ENCODE data around the gene EPN1.

EPN1 gene

DNA sequence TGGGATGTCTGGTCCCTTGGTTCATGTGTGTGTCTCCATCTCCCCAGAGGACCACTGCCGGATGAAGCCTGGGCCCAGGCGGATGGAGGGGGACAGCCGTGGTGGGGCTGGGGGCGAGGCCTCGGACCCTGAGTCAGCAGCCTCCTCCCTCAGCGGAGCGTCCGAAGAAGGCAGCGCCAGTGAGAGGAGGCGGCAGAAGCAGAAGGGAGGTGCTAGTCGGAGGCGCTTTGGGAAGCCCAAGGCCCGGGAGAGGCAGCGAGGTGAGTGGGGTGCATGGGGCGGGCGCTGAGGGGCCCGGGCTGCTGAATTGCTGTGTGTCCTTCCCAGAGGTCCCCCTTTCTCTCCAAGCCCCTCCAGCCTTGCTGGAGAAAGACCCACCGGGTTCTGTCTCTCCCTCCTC lies 23.8 kb upstream of the EPN1 start:
- no peak for TF ChIP-seq Cebpa-rat (IDR thresholded peaks at IDR 0.05)
- H3K27me3 ChIP-seq = no peaks in the 10 kb centered on the region
- no peak overlapping the region for H3K27ac ChIP-seq
- H3K4me2 ChIP-seq = no peak overlapping the region
- peaks cover 8% of the 10 kb centered on the region for H4K20me1 ChIP-seq
- H3K9me3 ChIP-seq = no peaks in the 10 kb centered on the region
- H3K4me1 ChIP-seq = peaks cover 45% of the 10 kb centered on the region
- no peak overlapping the region for H3K9ac ChIP-seq
- peaks cover 35% of the 10 kb centered on the region for H3K36me3 ChIP-seq
- no peak overlapping the region for H3K4me3 ChIP-seq

DNA sequence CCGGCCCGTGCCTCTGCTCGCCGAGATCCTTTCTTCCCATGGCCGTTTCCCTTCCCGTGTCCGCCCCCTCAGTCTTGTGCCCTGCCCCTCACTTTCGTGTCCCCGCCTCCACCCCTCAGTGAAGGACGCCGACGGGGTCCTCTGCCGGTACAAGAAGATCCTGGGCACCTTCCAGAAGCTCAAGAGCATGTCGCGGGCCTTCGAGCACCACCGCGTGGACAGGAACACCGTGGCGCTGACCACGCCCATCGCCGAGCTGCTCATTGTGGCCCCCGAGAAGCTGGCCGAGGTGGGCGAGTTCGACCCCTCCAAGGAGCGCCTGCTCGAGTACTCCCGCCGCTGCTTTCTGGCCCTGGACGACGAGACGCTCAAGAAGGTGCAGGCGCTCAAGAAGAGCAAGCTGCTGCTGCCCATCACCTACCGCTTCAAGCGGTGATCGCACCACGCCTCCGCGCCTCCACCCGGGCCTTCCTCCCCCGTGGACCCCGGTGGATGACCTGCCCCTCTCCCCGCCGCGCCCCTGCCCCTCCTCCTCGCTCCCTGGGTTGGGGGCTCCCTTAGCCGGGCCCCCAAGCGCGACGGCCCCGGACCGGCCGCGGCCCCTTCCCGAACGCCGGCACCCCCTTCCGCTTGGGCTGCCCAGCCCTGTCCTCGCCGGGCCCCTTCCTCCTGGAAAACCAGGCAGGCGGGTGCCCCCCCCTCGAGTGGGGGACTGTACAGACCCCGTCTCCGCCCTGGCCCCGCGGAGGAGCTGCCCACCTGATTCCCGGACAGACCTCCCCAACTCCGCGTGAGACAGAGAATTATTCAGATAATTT lies 22.5 kb upstream of the EPN1 start:
- Histone ChIP-seq H3K36me3 (peaks cover 31% of the 10 kb centered on the region), H3K4me3 (no peak overlapping the region), H3K27ac (peak overlapping the region; percentile 100; the same call in 1 of the 2 replicates), H3K4me2 (peak overlapping the region; percentile 54; the same call in 1 of the 2 replicates), H3K9ac (no peak overlapping the region), H4K20me1 (peaks cover 21% of the 10 kb centered on the region), H3K9me3 (no peaks in the 10 kb centered on the region), H3K27me3 (no peaks in the 10 kb centered on the region), H3K4me1 (peaks cover 45% of the 10 kb centered on the region)
- TF ChIP-seq Cebpa-rat (IDR thresholded peaks at IDR 0.05) = no peak

DNA sequence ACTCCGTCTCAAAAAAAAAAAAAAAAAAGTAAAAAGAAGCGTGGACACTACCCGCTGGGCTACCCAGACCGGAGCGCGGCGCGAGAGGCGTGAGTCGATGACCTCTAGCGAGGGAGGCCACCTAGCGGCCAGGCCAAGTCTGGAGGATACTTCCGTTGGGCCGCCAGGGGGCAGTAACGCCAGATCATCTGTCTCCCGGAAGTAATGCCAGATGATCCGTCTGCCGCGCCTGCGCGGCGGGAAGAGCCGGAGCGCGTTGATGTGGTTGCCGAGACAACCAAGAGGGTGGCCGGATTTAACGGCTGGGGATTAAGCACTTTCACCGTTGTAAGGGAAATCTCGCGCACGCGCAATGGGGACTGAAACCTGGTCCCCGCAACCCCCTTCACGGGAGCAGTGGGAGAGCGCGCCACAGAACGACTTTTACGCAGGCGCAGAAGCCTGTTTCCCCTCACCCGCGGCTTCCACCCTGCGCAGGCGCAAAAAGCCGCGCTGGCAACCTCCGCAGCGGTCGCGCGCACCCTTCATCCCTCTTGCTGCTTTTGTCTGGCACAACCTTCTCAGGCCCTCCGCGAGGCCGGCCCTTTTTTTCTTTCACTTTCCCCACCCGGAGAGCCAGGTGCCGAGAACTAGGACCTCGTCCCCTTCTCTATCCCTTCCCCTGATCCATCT lies 21.2 kb upstream of the EPN1 start:
- peak overlapping the region; percentile 54 for H3K4me2 ChIP-seq
- H3K4me1 ChIP-seq = peaks cover 52% of the 10 kb centered on the region
- H4K20me1 ChIP-seq = peaks cover 34% of the 10 kb centered on the region
- peaks cover 36% of the 10 kb centered on the region for H3K36me3 ChIP-seq
- H3K4me3 ChIP-seq = peak overlapping the region; percentile 87
- no peak for TF ChIP-seq Cebpa-rat (IDR thresholded peaks at IDR 0.05)
- peak overlapping the region; percentile 100 for H3K9ac ChIP-seq
- no peaks in the 10 kb centered on the region for H3K27me3 ChIP-seq
- H3K27ac ChIP-seq = peak overlapping the region; percentile 100
- no peaks in the 10 kb centered on the region for H3K9me3 ChIP-seq

GRCh38 chr19:55654323-55654867 lies 20.6 kb upstream of the EPN1 start:
- H3K27ac ChIP-seq = peak overlapping the region; percentile 100
- H3K4me2 ChIP-seq = peak overlapping the region; percentile 54
- H3K9me3 ChIP-seq = no peaks in the 10 kb centered on the region
- no peak for TF ChIP-seq Cebpa-rat (IDR thresholded peaks at IDR 0.05)
- H3K9ac ChIP-seq = peak overlapping the region; percentile 100
- peaks cover 42% of the 10 kb centered on the region for H3K36me3 ChIP-seq
- peaks cover 52% of the 10 kb centered on the region for H3K4me1 ChIP-seq
- no peaks in the 10 kb centered on the region for H3K27me3 ChIP-seq
- H3K4me3 ChIP-seq = peak overlapping the region; percentile 87
- peaks cover 40% of the 10 kb centered on the region for H4K20me1 ChIP-seq

DNA sequence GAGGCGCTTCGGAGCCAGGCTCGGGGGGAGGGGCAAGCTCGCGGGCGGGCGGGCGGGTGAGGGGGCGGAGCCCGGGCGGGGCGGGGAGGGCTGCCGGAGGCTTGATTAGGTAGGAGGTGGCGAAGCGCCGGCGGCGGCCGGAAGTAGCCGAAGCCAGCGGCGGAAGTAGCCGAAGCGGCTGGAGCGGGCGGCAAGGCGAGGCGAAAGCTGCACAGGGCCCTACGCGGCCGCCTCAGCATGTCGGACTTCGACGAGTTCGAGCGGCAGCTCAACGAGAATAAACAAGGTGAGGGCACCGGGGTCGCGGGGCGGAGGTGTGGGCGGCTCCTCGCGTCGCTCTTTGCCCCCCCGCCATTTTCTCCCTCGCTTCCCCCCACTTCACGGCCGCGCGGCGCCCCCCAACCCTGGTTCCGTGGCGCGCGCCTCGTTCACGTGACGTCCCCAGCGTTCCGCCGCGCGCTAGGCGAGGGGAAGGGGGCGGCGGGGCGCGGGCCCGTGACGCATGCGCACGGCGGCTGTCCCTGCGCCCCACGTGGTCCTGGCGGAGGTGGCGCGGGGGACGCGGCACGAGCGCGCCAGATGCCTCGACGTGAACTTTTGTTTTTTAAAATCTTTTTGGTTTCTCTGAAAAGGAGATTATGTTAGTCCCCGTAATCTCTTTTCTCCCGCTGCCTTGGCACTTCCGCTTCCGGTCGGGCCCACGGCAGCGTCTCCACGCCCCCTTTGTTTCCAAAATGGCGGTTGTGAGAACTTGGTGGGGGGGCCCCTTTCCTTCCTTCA lies 20.0 kb upstream of the EPN1 start, which contains the start of gene U2AF2:
Gene U2AF2 (plus strand): TSS at position 168 of the 780 bp plus-strand sequence. CDS start 70 bp downstream, at position 238.
- TF ChIP-seq Cebpa-rat (IDR thresholded peaks at IDR 0.05) = no peak
- H3K4me3 ChIP-seq = peak within 1 kb of the TSS; percentile 87
- H3K9ac ChIP-seq = peak within 1 kb of the TSS; percentile 100
- no peaks in the 10 kb centered on the region for H3K27me3 ChIP-seq
- peaks cover 48% of the 10 kb centered on the region for H3K36me3 ChIP-seq
- peak within 1 kb of the TSS; percentile 99 for H3K4me2 ChIP-seq
- peaks cover 47% of the 10 kb centered on the region for H4K20me1 ChIP-seq
- H3K9me3 ChIP-seq = no peaks in the 10 kb centered on the region
- H3K27ac ChIP-seq = peak within 1 kb of the TSS; percentile 100
- peaks cover 52% of the 10 kb centered on the region for H3K4me1 ChIP-seq

DNA sequence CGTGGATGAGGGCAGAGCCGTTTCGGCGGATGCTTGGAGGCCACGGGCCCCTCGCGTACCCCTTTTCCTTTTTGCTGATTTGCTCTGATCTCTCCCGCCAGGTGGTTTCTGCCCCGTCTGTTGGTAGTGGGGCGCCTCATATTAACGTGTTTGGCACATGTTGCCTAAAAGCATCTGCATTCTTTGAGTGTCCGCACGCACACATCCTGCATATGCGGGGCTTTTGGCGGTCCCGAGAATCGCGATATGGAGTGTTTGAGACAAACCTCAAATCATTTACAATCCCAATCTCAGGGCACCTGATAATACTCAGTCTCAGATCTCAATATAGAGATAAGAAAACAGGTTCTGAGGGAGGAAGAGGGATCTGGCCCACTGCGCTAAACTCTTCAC lies 19.4 kb upstream of the EPN1 start:
- Histone ChIP-seq H4K20me1 (peaks cover 52% of the 10 kb centered on the region), H3K4me3 (peak overlapping the region; percentile 87), H3K27ac (peak overlapping the region; percentile 100), H3K4me2 (peak overlapping the region; percentile 99), H3K36me3 (peaks cover 48% of the 10 kb centered on the region), H3K4me1 (peaks cover 52% of the 10 kb centered on the region), H3K9ac (peak overlapping the region; percentile 100), H3K9me3 (no peaks in the 10 kb centered on the region), H3K27me3 (no peaks in the 10 kb centered on the region)
- no peak for TF ChIP-seq Cebpa-rat (IDR thresholded peaks at IDR 0.05)

- Histone ChIP-seq H3K36me3 (peaks cover 48% of the 10 kb centered on the region), H3K27ac (peak overlapping the region; percentile 100), H3K4me3 (peak overlapping the region; percentile 87), H4K20me1 (peaks cover 61% of the 10 kb centered on the region), H3K4me1 (peaks cover 60% of the 10 kb centered on the region), H3K4me2 (peak overlapping the region; percentile 99), H3K9me3 (no peaks in the 10 kb centered on the region), H3K27me3 (no peaks in the 10 kb centered on the region), H3K9ac (peak overlapping the region; percentile 100)
- TF ChIP-seq Cebpa-rat (IDR thresholded peaks at IDR 0.05) = no peak
Observed at GRCh38 chr19:55656552-55656951, 18.5 kb upstream of the EPN1 start.

- peaks cover 68% of the 10 kb centered on the region for H4K20me1 ChIP-seq
- TF ChIP-seq Cebpa-rat (IDR thresholded peaks at IDR 0.05) = no peak
- H3K27ac ChIP-seq = peak overlapping the region; percentile 100
- peak overlapping the region; percentile 100 for H3K9ac ChIP-seq
- H3K4me3 ChIP-seq = peak overlapping the region; percentile 87
- H3K4me2 ChIP-seq = peak overlapping the region; percentile 99
- H3K36me3 ChIP-seq = peaks cover 48% of the 10 kb centered on the region
- H3K9me3 ChIP-seq = no peaks in the 10 kb centered on the region
- H3K4me1 ChIP-seq = peaks cover 63% of the 10 kb centered on the region
- no peaks in the 10 kb centered on the region for H3K27me3 ChIP-seq
Observed at GRCh38 chr19:55656988-55657747, 17.9 kb upstream of the EPN1 start.
